Measurements from ENCODE around the gene C4orf50.

- TF ChIP-seq EP300 (IDR thresholded peaks at IDR 0.05; ENCODE audit: borderline replicate concordance in 1 of 2, low read depth in 2 of 2, low read length in 2 of 2) (no peak), EZH2 (IDR thresholded peaks at IDR 0.05; ENCODE audit: low read depth, low read length, severe bottlenecking) (peak; percentile 23), CTCF (IDR thresholded peaks at IDR 0.05; ENCODE audit: control extremely low read depth in 1 of 3, insufficient read depth in 1 of 3, low read depth in 1 of 3, low read length in 3 of 3) (no peak), SP2 (IDR thresholded peaks at IDR 0.05; ENCODE audit: low read length) (no peak), CHD2 (IDR thresholded peaks at IDR 0.05; ENCODE audit: low read length) (no peak), SP1 (IDR thresholded peaks at IDR 0.05; ENCODE audit: low read depth, low read length) (no peak), POLR2A (IDR thresholded peaks at IDR 0.05; ENCODE audit: control extremely low read depth in 1 of 2, low read depth in 2 of 2, low read length in 2 of 2) (no peak), JUND (IDR thresholded peaks at IDR 0.05; ENCODE audit: low read length) (no peak)
- TF ChIP-seq, protein P1, sequence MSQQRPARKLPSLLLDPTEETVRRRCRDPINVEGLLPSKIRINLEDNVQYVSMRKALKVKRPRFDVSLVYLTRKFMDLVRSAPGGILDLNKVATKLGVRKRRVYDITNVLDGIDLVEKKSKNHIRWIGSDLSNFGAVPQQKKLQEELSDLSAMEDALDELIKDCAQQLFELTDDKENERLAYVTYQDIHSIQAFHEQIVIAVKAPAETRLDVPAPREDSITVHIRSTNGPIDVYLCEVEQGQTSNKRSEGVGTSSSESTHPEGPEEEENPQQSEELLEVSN (IDR thresholded peaks at IDR 0.05): peak; percentile 70; the same call in 1 of the 2 replicates
Observed at GRCh38 chr4:5892323-5893003, 125.8 kb downstream of the C4orf50 start.

Data from H1 (cell line).